Muscle layer of duodenum (tissue), 2 donors: ENCODE measurements around the gene RAB7B.

Experiments
- H3K27ac ChIP-seq: one replicate; pipeline ENCODE4 v1.7.0; 2013; ENCODE audit warnings: mild to moderate bottlenecking, low read length
- H3K27me3 ChIP-seq: one replicate; pipeline ENCODE4 v1.7.0; 2013; ENCODE audit warnings: low read depth, mild to moderate bottlenecking, control low read depth, low read length
- H3K36me3 ChIP-seq, 2 donors: one replicate each; pipeline ENCODE4 v1.7.0; 2013; ENCODE audit warnings: low read length in 2 of 2, control low read depth in 1 of 2, mild to moderate bottlenecking in 1 of 2; ENCODE audit not compliant: insufficient read depth in 2 of 2, control insufficient read depth in 1 of 2
- H3K4me1 ChIP-seq, 2 donors: one replicate each; pipeline ENCODE4 v1.7.0; 2013; ENCODE audit warnings: low read length in 2 of 2, mild to moderate bottlenecking in 2 of 2, control low read depth in 1 of 2, moderate library complexity in 1 of 2; ENCODE audit not compliant: insufficient read depth in 2 of 2, control insufficient read depth in 1 of 2
- H3K4me3 ChIP-seq, 2 donors: one replicate each; pipeline ENCODE4 v1.7.0; 2013; ENCODE audit warnings: low read length in 2 of 2, low read depth in 1 of 2, mild to moderate bottlenecking in 1 of 2
- H3K9me3 ChIP-seq, 2 donors: one replicate each; pipeline ENCODE4 v1.7.0; 2013; ENCODE audit warnings: low read length in 2 of 2, control low read depth in 1 of 2, mild to moderate bottlenecking in 1 of 2; ENCODE audit not compliant: control insufficient read depth in 1 of 2
- donor health status: healthy.

RAB7B gene

DNA sequence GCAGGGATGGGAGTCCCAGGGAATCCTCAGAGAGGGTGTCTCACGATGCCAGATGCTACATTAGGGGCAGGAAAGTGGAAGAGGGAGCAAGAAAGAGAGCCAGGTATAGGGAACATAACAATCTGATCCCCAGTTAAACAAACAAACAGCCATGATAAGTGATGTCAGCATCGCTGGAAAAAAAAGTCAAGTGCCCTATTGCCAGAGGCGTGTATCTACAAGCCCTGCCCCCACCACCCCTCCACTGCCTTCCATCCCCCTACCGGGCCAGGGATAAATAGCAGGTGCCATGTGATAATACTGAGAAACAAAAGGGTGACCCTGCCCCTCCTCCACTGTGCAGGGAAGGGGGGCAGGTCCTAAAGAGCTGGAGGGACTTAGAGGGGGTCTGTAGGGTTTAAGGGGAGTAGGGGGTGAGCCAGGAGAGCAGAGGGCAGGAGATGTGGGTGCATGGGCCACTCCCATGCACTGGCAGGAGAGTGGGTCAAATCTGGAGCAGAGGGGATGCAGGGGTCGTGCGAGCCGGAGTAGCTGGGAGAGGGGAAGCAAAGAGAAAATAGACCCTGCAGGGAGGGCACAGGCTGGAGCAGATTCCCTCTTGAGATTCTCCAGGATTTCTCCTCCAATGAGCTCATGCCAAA is 63.4 kb downstream of the RAB7B start:
- Histone ChIP-seq H3K27me3 (peaks cover 3% of the 10 kb centered on the region), H3K4me1 (no peaks in the 10 kb centered on the region)

DNA sequence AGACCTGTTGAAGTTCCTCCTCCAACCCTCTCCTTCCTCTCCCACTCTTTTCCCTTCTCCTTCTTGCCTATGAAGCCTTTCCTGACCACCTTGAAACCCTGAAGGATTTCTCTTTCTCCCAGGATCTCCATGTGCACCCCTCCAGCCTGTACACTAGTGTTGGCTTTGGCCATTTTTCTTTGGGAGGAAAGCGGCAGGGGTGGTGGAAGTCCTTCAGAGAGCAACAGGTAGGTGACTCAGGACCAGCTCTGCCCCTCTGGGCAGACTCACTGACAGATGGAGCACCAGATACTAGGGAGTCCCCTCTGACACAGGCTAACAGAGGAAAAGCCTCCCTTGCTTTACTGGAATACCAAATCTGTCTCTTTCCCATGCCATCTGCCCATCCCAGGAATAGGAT is 64.5 kb downstream of the RAB7B start:
- Histone ChIP-seq H3K4me1 (no peaks in the 10 kb centered on the region), H3K36me3 (no peaks in the 10 kb centered on the region), H3K4me3 (no peak overlapping the region), H3K27me3 (peaks cover 3% of the 10 kb centered on the region), H3K27ac (no peak overlapping the region), H3K9me3 (no peaks in the 10 kb centered on the region)

More for the DNA sequence above, 63.4 kb downstream of the RAB7B start:
- no peaks in the 10 kb centered on the region for H3K9me3 ChIP-seq
- no peak overlapping the region for H3K4me3 ChIP-seq
- no peak overlapping the region for H3K27ac ChIP-seq
- H3K36me3 ChIP-seq, result no peaks in the 10 kb centered on the region

DNA sequence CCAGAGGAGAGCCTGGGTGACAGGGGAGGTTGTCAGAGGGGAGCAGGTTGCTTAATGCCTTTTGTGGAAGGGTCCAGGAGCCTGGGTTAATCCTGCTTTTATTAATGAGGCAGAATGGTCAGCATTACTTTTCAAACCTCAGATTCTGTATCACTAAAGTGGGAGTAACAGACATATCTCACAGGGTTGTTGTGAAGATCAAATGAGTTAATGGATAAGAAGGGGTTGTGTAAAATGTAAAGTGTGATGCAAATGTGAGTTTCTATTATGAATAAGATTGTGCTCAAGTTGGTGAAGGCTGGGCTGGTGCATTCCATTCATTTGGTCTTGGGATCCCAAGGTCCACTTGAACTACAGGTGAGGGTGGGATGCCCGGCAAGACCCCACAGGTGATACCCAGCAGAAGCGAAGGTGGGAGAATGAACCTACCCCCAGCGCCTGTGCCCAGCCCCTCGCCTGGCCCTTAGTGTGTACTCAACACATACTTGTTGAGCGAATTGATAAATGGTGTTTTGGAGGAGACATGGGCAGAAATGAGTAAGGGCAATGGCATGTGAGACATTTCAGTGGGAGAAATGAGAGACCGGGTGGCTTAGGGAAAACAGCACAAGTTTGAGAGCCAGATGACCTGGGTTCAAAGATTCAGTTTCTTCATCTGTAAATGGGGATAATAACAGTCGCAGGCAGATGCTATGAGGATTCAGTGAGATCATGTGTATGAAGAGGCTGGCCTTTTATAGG is 66.2 kb downstream of the RAB7B start:
- Histone ChIP-seq H3K27ac (no peak overlapping the region), H3K36me3 (no peaks in the 10 kb centered on the region), H3K27me3 (peaks cover 3% of the 10 kb centered on the region), H3K4me3 (no peak overlapping the region), H3K4me1 (no peaks in the 10 kb centered on the region), H3K9me3 (no peaks in the 10 kb centered on the region)

DNA sequence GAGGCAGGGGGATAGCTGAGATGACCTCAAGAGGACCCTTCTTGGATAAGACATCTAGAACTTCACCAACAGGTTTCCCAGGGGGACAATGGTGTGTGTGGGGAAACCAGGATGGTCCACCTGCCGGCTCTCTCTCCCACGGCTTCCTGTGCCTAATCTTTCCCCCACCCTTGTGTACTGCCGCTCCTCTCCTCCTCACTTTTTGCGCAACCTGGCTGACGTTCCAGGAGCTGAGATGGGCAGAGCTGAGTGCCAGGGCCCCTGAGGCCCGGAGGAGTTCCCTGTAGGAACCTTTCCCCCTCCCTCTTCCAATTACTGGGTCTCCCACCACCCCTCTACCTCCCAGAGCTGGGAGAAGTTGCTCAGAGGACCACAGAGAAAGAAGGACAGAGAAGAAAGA is 66.9 kb downstream of the RAB7B start:
- Histone ChIP-seq H3K27me3 (peaks cover 3% of the 10 kb centered on the region), H3K9me3 (no peaks in the 10 kb centered on the region), H3K4me3 (no peak overlapping the region), H3K27ac (no peak overlapping the region), H3K36me3 (no peaks in the 10 kb centered on the region), H3K4me1 (no peaks in the 10 kb centered on the region)

DNA sequence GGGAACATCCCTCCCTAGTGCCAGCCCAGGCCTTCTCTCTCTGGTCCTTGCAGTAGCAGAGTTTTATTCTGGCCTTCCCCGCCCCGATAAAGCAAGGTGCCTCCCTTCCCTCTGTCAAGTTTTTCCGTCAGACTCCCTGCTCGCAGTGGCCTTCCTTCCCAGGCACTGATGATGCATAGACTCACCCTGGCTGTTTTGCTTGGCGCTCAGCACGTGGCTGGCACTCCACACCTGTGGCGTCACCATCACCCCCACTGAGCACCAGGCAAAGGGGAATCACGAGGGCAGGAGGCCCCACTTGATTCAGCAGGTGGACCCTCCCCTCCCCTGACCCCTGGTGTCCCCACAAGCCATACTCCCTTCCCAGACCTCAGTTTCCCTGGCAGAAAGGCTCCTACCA is 67.3 kb downstream of the RAB7B start:
- H3K27ac ChIP-seq, result no peak overlapping the region
- no peak overlapping the region for H3K4me3 ChIP-seq
- no peaks in the 10 kb centered on the region for H3K36me3 ChIP-seq
- H3K4me1 ChIP-seq, result no peaks in the 10 kb centered on the region
- H3K27me3 ChIP-seq, result peaks cover 3% of the 10 kb centered on the region
- no peaks in the 10 kb centered on the region for H3K9me3 ChIP-seq

DNA sequence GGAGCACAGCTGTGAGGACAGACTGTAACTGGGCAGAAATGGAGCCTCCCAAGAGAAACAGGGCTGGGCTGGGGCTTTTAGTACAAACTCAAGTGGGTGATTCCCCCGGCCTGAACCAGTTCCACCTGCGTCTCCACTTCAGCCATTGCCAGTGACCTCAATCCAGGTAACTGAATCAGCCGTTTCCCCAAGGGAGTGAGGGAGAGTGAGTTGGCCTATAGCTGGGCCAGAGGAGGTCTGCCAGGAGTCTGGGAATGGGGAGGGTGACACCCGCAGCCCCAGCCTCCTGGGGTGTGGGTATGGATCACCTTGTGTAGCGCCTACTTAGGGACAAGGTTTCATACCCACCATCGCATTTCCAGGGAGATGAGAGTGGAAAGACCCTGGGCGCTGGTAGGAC is 68.4 kb downstream of the RAB7B start:
- Histone ChIP-seq H3K4me3 (no peak overlapping the region), H3K27me3 (peaks cover 3% of the 10 kb centered on the region), H3K36me3 (no peaks in the 10 kb centered on the region), H3K9me3 (no peaks in the 10 kb centered on the region), H3K27ac (no peak overlapping the region), H3K4me1 (no peaks in the 10 kb centered on the region)

DNA sequence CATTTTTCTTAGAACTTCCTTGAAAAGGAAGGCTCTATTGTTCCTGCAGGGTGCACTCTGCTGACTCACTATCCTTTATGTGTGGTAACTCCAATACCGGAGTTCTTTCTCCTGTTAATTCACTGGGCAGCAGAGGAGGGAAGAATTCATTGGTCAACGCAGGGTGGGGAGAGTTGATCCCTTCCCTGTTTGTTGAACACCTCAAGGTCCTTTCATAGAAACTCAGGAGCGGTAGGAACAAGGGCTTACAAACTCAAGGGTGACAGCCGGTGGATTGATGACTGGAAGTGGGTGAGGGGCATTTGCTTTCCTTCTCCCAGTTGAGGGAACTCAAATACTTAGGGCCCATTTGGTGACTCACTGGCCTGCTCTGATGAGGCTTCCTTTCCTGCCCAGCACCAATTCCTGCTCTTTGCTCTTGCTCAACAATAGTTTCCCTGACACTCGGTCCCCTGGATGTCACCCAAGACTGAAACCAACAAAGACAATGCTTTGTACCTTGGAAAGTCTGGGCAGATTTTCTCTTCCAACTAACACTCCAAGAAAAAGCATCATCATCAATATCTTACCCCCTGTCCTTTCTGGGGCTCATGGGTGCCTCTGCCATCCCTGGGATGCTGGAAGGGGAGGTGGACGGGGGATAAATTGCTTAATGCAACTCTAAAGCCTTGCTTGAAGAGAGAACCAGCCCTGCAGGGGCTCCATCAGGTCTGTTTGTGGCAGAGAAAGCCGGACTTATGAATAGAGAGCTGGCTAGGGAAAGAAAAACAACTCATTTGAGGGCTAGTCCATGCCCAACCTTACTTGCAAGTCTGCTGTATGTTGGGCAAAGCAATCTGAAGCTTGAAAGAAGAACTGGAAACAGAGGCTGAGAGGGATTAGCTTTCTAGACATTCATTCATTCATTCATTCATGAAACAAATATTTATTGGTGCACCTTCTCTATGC is 69.2 kb downstream of the RAB7B start:
- no peak overlapping the region for H3K27ac ChIP-seq
- H3K27me3 ChIP-seq, result peaks cover 3% of the 10 kb centered on the region
- H3K4me1 ChIP-seq, result no peaks in the 10 kb centered on the region
- no peaks in the 10 kb centered on the region for H3K36me3 ChIP-seq
- H3K4me3 ChIP-seq, result no peak overlapping the region
- no peaks in the 10 kb centered on the region for H3K9me3 ChIP-seq

DNA sequence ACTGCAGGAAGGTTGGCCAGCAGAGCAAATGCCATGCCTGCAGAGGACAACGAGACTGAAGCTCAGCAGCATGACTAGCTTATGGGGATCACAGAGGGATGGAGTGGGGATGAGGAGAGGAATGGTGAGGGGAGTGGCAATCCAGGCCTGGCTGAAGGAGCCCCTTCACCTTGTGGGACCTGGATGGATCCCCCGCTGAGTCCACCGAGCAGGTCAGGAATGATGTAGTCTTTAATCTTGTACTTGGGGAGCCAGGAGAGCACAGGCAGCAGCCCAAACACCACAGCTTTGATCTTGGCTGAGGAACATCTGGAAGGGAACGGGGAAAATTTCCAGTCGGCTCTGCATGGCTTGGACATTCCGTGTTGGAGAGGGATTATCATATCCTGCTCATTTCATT is 70.4 kb downstream of the RAB7B start:
- H3K27ac ChIP-seq, result no peak overlapping the region
- no peaks in the 10 kb centered on the region for H3K4me1 ChIP-seq
- no peaks in the 10 kb centered on the region for H3K36me3 ChIP-seq
- H3K27me3 ChIP-seq, result peaks cover 3% of the 10 kb centered on the region
- no peaks in the 10 kb centered on the region for H3K9me3 ChIP-seq
- no peak overlapping the region for H3K4me3 ChIP-seq

DNA sequence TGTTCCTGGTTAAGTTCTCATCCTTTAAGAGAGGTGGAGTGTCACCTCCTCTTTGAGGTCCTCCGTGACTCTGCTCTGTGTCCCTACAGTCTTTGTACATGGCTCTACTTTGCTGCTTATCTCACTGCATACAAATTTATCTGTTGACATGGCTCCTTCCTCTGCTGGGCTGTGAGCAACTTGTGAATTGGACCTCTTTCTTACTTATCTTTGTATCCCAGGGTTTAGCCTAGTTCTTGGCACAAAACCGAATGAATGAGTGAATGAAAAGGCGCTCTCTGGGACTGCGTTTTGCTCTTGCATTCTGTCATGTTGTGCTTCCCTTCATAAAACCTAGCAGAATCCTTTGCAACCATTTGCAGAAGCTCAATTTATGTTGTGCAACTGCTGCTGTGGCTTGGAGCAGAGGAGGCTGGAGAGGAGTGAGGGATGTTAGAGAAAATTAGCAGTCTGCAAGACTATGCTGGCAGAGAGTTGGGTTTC is 72.4 kb downstream of the RAB7B start:
- Histone ChIP-seq H3K9me3 (no peaks in the 10 kb centered on the region), H3K36me3 (no peaks in the 10 kb centered on the region), H3K4me1 (no peaks in the 10 kb centered on the region), H3K27me3 (peaks cover 3% of the 10 kb centered on the region), H3K4me3 (no peak overlapping the region), H3K27ac (no peak overlapping the region)

DNA sequence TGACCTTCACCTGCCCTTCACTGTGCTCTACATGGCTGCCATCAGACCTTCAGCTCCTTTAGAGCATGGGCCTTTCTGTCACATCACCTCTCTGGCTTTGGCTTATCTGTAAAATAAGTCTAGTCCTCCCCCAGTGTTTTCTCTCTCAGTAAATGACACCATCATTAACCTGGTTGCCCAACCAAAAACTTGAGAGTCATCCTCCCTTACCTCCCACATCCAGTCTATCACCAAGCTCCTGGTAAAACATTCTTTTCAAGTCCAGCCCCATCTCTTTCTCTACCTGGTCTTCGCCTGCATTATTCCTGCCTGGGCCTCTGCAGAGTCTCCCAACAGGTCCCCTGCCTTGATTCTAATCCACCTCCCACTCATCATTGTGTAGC is 73.0 kb downstream of the RAB7B start:
- Histone ChIP-seq H3K27ac (no peak overlapping the region), H3K9me3 (no peaks in the 10 kb centered on the region), H3K36me3 (no peaks in the 10 kb centered on the region), H3K4me1 (no peaks in the 10 kb centered on the region), H3K4me3 (no peak overlapping the region), H3K27me3 (no peaks in the 10 kb centered on the region)

DNA sequence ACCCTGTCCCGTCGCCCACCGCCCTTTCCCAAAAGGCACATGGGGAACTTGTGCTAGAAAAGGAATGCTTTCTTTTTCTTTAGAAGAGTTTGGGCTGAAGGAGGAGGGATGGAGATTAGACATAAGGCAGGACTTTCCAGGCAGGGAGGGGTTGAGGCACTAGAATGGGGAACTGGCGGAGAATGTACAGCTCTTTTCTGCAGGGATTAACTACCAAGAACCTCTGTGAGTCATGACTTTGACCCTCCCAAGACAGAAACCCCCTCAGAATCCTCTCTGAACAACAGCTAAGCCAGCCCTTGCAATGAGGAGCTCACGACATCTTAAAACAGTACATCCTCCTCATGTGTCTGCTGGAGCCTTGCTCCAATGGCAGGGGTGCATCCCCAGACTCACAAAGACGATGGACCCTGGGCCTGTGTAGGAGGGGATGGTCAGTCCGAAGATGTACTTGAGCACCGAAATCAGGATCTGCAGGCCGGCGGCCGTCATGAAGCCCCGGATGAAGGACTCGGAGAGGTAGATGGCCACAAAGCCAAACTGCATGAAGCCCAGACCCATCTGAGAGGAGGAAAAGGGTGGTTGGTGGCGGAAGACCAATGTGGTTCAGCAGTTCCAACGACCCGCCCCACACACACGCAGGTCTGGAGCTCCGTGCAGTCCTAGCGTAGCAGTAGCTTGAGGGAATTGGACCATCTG is 73.5 kb downstream of the RAB7B start:
- Histone ChIP-seq H3K36me3 (no peaks in the 10 kb centered on the region), H3K4me3 (no peak overlapping the region), H3K4me1 (no peaks in the 10 kb centered on the region), H3K27ac (no peak overlapping the region), H3K27me3 (no peaks in the 10 kb centered on the region), H3K9me3 (no peaks in the 10 kb centered on the region)
